Fibroblast of mammary gland (primary cell): ENCODE measurements around the gene RELN.
A peak's percentile ranks its signal among the peaks of the same experiment; 100 is the strongest.

Source experiments
- DNase-seq: peaks from one replicate; pipeline ENCODE4 v3.0.0-alpha.2; 2010; ENCODE audit warnings: low read depth
- H3K4me3 ChIP-seq: 2 replicates; pipeline ENCODE4 v1.5.1; 2011; ENCODE audit warnings: low read depth, mild to moderate bottlenecking, low read length, moderate library complexity; ENCODE audit not compliant: control insufficient read depth
- CTCF ChIP-seq: conservative IDR thresholded peaks from 2 replicates; pipeline ENCODE4 v1.5.1; 2011; ENCODE audit warnings: low read depth, low read length, inconsistent platforms; ENCODE audit not compliant: control insufficient read depth, insufficient read depth

Gene RELN

GRCh38 chr7:103993551-103993950 lies 4.1 kb upstream of the RELN start:
- no peak for DNase-seq
- no peak overlapping the region for H3K4me3 ChIP-seq
- TF ChIP-seq CTCF, result no peak

GRCh38 chr7:103991406-103991805 lies 1.9 kb upstream of the RELN start:
- H3K4me3 ChIP-seq, result no peak overlapping the region
- TF ChIP-seq CTCF, result no peak
- DNase-seq, result no peak

- DNase-seq, result no peak
- TF ChIP-seq CTCF, result no peak
- no peak overlapping the region for H3K4me3 ChIP-seq
These were observed 1.5 kb upstream of the RELN start for GRCh38 chr7:103990991-103991390.

- no peak for TF ChIP-seq CTCF
- peak overlapping the region; percentile 46 for H3K4me3 ChIP-seq
- peak; percentile 38 for DNase-seq
These were observed 618 bp upstream of the RELN start for GRCh38 chr7:103989785-103990767.

GRCh38 chr7:103988468-103989199 lies 824 bp downstream of the RELN start:
- no peak for DNase-seq
- no peak for TF ChIP-seq CTCF
- H3K4me3 ChIP-seq, result peak overlapping the region; percentile 27

GRCh38 chr7:103987451-103987850 lies 2.0 kb downstream of the RELN start:
- TF ChIP-seq CTCF, result no peak
- H3K4me3 ChIP-seq, result no peak overlapping the region
- DNase-seq, result no peak
